Inferior parietal cortex (tissue), 1 donor: ENCODE results near the gene KRTAP5-10.
"Not testable (repeated sequence)": the region's sequence is repeated elsewhere in the genome, so short reads cannot be mapped to it uniquely, and the experiment has no call there.

Experiments used
- DNase-seq: peaks from one replicate; pipeline ENCODE4 v3.0.0-alpha.2; 2016; ENCODE audit errors: extremely low spot score

KRTAP5-10 gene

DNA sequence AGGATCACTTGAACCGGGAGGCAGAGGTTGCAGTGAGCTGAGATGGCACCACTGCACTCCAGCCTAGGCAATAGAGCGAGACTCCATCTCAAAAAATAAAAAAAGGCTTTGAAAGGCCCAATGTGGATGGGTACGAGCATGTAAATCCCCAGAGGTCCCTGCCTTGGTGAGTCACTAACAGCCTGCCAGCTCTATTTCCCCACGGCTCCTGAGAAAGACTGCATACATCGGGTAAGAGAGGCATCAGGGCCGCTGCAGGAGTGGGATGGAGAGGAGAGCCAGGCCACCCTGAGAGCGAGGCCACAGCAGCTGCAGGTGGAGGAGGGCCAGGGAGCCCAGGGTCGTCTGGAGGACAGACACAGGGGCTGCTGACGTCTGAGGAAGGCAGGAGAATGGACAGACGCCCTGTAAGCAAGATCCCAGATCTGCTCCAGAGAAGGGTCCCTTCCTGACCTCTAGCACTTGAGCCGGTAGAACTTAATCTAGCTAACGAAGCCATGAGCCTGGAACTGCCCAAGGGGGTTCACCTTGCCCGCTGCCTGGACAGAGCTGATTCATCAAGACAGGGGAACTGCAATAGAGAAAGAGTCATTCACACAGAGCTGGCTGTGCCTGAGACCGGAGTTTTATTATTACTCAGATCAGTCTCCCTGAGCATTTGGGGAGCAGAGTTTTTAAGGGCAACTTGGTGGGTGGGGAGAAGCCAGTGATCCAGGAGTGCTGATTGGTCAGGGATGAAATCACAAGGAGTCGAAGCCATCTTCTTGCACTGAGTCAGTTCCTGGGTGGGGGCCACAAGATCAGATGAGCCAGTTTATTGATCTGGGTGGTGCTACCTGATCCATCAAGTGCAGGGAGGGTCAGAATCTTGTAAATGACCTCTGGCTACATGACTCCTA lies 22.2 kb upstream of the KRTAP5-10 start:
- DNase-seq = no peak

DNA sequence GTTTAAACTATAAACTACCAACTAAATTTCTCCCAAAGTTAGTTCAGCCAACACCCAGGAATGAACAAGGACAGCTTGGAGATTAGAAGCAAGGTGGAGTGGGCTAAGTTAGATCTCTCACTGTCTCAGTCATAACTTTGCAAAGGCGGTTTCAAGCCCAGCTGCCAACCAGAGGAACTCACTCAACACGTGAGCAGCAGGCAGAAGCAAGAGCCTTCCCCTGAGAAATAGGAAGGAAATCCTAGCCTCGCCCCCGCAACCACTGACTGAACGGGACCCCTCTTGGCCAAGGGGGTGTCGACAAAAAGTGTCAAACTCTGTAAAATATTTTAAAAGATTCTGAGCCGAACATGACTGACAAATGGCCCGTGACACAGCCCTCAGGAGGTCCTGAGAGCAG lies 21.5 kb upstream of the KRTAP5-10 start:
- no peak for DNase-seq

DNA sequence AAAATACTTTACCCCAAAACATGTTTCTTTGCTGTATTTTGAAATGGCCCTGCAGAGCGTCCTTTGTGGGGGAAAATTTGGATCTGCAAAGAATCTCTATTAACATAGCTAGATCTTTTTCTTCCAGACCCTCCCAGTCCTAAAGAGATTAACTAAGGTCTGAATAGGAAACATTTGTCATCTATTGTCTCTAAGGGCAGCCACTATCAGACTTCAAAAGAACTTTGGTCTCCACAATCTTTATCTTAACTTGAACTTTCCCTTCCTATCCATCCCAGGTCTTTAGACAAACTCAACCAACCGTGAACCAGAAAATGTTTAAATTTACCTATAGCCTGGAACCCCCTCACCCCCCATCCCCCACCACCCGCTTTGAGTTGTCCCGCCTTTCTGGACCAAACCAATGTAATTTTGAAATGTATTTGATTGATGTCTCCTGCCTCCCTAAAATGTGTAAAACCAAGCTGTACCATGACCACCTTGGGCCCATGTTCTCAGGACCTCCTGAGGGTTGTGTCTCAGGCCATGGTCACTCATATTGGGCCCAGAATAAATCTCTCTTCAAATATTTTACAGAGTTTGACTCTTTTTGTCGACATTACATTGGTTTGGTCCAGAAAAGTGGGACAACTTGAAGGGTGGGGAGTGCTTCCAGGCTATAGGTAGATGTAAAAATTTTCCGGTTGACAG lies 20.7 kb upstream of the KRTAP5-10 start:
- DNase-seq = no peak

DNA sequence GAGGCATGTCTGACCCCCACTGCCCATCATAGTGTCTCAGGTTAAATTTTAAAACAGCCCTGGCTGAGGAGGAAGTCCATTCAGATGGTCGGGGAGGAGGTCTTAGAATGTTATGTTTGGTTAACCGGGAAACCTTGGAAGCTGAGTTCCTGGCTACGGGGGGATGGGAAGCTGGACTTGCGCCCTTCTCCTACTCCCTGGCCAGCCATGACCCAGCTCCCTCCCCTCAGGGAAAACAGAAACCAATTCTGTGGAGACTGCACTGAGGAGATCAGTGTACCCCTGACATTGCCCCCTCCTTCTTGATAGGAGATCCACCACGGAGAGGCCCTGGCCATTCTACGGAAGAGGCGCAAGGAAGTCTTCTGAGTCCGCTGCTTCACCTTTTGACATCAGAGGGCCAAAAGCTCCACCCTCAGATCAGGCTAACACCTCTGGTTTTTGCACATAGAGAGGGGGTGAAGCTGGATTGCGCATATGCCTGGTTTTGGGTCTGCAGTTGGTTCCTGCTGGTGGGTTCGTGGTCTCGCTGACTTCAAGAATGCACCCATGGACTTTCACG lies 19.9 kb upstream of the KRTAP5-10 start:
- no peak for DNase-seq

DNA sequence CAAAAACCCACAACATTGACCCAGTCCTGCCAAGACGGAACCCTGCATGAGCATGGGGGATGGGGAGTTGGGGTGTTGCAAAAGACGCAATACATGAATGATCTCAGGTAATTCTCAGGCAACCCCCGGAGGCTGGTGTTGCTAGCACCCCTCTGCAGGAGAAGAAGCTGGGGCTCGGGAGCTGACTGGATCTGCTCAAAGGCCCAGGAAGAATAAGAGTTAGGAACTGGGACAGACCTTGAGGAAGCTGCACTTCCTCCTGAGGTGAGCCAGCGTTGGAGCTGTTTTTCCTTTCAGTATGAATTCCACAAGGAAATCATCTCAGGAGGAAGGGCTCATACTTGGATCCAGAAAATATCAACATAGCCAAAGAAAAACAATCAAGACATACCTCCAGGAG lies 17.2 kb upstream of the KRTAP5-10 start, which contains the start of gene KRTAP5-9:
TSS of gene KRTAP5-9 (plus strand) at position 301 of the 400 bp plus-strand sequence. CDS start 238 bp downstream, outside the sequence.
- DNase-seq = no peak

DNA sequence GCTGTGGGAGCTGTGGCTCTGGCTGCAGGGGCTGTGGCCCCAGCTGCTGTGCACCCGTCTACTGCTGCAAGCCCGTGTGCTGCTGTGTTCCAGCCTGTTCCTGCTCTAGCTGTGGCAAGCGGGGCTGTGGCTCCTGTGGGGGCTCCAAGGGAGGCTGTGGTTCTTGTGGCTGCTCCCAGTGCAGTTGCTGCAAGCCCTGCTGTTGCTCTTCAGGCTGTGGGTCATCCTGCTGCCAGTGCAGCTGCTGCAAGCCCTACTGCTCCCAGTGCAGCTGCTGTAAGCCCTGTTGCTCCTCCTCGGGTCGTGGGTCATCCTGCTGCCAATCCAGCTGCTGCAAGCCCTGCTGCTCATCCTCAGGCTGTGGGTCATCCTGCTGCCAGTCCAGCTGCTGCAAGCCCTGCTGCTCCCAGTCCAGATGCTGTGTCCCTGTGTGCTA lies 16.6 kb upstream of the KRTAP5-10 start:
- no peak for DNase-seq

DNA sequence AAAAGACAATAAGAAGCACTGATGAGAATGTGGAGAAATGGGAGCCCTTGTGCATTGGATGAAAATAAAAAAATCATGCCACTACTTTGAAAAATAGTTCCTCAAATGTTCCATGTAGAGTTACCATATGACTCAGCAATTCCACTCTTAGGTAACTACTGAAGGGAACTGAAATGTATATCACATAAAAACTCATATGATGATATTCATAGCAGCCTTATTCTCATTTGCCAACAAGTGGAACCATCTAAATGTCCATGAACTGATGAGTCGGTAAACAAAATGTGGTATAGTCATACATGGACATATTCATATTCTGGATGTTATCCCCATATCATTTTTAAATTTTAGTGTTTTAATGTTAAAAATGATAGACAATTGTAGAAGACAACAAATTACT lies 13.7 kb upstream of the KRTAP5-10 start:
- no peak for DNase-seq

DNA sequence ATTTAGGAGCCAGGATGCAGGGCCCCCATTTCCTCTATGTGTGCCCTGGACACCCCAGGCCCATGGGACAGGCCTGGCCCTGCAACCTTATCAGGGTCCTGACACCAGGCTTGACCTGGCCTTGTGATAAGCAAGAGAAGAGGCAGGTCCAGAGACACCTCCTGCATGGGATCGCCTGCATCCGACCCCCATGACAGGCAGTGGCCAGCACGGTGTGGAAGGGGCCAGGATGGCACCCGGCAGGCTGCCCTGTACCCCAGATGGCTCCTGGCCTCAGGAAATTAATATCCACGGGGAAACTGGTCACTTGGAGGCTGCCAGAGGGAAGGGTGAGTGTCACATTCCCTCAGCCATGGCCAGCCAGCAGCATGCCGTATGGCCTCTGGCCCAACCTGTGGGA lies 10.4 kb upstream of the KRTAP5-10 start:
- no peak for DNase-seq

DNA sequence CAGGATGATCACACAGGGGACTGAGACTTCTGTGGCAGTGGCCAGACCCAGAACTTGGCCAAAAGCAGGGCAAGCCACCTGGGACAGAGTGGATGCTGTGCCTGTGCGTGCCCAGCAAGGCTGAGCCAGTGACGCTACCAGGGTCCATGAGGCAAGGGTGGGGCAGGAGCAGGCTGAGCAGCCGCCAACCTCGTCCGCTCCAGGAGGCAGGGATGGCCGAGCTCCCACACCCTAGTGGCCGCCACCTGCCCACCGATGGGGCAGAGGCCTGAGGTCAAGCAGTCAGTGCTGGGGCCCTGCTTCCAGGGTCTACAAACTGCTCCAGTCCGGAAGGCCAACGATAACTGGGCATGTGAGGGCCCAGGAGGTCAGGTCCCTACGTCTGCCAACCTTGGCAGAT lies 9.9 kb upstream of the KRTAP5-10 start:
- no peak for DNase-seq

DNA sequence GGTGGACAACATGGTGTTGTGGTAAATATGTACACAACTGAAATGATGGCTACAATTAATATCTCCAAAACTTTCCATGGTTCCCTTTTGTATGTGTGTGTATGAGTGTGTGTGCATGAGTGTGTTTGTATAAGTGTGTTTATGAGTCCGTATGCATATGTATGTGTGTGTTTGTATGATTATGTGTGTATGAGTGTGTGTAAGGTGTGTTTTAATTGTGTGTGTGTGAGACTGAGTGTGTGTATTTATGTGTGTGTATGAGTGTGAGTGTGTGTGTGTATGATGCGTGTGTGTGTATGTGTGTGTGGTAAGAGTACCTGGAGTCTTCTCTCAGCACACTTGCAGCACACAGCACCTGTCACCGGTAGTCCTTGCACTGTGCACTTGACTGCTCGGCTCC lies 9.3 kb upstream of the KRTAP5-10 start:
- DNase-seq = no peak

DNA sequence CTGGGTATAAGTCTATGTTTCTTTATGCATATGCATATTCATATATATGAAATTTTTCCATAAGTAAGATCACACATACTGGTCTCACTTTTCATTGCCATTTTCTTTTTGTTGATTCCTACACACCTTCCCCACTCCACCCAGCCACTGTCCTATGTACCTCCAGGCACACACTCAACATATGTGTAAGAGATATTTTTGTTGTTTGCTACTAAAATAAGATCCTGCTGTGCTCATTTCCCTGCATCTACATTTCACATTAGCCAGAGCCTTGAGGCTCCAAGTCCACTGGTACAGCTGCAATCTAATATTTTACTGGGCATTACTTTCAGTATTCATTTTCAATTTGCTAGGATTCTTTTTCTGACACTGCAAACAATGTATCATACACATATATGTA lies 8.1 kb upstream of the KRTAP5-10 start:
- DNase-seq = no peak

DNA sequence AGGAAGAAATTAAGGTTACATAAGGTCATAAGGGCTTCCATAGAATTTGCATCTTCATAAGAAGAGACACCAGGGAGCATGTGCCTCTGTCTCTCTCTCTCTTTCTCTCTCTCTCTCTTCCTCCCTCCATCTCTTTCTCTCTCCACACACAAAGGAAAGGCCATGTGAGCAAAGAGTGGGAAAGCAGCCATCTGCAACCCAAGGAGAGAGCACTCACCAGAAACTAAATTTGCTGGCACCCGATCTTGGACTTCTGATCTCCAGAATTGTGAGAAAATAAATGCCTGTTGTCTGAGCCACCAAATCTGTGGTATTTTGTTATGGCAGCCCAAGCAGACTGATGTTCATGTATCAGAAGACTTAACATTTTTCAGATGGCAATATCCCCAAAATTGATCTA lies 6.4 kb upstream of the KRTAP5-10 start:
- peak; percentile 5 for DNase-seq

DNA sequence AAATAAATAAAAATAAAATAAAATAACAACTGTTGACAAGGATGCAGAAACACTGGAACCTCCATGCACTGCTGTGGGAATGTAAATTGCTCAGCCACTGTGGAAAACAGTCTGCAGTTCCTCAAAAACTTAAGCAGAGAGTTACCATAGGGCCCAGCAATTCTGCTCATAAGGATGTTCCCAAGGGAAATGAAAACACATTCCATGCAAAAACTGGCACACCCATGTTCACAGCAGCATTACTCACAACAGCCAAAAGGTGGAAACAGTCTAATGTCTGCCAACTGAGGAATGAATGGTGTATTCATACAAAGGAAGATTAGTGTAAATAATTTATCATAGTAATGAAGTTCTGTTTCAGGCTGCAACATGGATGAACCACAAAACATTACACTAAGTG lies 3.2 kb upstream of the KRTAP5-10 start:
- DNase-seq = no peak

DNA sequence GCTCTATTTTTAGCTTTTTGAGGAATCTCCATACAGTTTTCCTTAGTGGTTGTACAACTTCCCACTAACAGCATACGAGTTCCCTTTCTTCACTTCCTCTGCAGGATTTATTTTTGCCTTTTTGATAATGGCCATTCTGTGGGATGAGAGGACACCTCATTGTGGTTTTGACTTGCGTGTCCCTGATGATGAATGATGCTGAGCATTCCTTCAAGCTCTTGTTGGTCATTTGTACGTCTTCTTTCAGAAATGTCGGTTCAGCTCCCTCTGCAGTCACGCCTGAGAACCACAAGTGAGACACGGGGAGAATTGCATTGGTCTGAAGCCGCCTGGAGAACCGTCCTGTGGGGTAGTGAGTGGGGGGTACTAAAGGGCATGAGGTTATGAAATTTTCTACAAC lies 2.0 kb upstream of the KRTAP5-10 start:
- DNase-seq = peak; percentile 27

DNA sequence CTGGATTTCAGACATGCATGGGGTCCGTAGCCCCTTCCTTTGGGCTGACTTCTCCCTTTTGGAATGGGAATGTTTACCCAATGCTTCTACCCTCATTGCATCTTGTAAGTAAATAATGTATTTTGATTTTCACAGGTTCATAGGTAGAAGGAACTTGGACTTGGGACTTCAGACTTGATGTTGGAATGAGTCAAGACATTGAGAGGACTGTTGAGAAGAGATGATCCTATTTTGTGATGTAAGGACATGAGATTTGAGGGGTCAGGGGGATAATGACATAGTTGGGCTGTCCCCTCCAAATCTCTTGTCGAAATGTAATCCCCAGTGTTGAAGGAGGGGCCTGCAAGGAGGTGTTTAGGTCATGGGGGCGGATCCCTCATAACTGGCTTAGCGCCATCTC lies 933 bp upstream of the KRTAP5-10 start:
- DNase-seq = no peak

DNA sequence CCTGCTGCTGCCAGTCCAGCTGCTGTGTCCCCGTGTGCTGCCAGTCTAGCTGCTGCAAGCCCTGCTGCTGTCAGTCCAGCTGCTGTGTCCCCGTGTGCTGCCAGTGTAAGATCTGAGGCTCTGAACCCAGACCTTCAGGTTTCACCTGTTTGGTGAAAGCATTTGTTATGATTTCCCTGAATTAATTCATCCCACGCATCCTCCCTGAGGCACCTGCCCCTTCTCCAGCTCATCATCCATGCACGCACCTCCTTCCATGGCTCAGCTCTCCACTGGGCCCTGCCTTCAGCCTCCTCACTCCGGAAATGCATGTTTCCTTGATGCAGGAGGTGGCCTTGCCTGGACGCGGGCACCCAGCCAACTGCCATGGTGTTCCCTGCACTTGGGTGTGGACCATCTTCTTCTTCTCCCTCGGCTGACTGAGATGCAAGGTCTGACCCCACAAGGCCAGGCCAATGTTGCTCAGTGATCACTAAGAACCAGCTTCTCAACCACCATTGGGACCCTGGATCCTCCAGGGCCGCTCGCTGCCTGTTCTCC lies 788 bp downstream of the KRTAP5-10 start:
- no peak for DNase-seq

DNA sequence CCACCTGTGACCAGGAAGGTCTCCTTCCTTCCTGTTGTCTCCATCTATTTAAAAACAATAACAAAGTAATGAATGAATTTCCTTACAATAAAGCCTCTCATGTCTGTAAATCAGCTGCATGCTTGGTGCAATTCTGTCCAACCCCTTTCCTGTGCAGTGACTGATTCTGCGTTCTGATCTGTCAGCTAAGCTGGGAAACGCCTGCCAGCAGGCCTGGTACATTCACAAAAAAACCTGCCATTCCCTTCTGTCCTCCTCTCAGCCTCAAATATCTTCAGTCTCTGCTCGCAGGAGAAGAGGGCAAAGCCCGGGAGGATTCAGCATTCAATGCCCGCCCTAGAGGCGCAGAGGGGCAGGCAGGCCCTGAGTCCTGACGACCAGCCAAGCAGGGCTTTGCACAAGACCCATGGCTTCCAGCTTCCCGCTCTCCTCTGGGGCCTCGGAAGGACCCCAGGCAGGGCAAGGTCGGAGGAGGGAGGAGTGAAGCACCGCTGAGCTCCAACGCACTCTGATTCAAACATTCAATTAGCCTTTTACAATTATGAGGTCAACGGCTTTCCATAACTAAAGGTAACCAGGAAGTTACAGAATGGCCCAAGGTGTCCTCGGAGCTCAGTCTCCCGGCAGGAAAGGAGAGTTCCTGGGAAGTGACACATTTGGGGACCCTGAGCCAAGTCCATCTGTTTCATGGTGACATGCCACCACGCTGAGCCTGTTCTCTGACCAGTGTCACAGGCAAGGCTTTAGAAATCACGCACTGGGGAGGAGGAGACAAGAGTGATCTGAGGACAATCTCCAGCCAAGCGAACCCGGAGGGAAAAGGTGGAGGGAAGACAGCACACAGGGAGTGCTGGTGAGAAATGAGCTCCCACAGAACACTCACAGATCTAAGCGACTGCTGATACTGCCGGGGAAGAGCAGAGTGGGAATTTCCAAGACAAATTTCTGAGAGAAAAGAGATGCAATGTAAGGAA lies 1.6 kb downstream of the KRTAP5-10 start:
- DNase-seq = not testable (repeated sequence)

DNA sequence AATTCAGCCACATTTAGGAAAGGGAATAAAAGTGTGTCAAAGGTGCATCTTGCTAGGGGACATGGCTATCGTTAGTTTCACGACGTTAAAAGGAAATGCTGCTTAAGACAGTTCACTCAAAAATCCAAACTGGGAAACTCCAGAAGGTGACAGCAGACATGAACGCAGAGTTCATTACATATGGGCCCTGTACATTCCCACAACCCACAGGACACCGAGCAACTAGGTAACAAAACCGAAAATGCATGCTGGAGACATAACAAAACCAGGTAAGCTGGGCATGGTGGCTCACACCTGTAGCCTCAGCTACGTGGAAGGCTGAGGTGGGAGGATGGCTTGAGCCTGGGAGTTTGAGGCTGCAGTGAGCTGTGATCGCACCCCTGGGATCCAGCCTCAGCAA lies 2.3 kb downstream of the KRTAP5-10 start:
- DNase-seq = not testable (repeated sequence)

DNA sequence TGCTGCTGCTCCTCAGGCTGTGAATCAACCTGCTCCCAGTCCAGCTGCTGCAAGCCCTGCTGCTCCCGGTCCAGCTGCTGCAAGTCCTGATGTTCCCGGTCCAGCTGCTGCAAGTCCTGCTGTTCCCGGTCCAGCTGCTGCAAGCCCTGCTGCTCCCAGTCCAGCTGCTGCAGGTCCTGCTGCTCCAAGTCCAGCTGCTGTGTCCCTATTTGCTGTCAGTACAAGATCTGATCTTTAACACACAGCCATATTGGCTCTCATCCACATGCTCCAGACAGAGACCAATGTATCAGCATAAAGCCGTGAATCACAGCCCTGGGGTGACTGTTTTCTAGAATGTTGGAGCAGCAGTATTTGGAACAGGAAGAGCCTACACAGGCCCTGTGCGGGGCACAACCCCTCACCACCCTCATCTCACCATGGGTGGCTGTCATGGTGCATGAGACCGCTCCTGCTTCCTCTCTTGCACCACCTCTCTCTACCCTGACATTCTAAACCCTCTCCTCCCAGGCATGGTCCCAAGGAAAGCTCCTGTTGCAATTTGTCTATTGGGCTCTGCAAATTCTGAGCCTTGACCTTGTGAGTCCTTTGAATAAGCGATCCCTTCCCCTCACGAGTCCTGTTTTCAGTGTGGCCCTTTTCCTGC lies 3.5 kb downstream of the KRTAP5-10 start:
- DNase-seq = no peak

DNA sequence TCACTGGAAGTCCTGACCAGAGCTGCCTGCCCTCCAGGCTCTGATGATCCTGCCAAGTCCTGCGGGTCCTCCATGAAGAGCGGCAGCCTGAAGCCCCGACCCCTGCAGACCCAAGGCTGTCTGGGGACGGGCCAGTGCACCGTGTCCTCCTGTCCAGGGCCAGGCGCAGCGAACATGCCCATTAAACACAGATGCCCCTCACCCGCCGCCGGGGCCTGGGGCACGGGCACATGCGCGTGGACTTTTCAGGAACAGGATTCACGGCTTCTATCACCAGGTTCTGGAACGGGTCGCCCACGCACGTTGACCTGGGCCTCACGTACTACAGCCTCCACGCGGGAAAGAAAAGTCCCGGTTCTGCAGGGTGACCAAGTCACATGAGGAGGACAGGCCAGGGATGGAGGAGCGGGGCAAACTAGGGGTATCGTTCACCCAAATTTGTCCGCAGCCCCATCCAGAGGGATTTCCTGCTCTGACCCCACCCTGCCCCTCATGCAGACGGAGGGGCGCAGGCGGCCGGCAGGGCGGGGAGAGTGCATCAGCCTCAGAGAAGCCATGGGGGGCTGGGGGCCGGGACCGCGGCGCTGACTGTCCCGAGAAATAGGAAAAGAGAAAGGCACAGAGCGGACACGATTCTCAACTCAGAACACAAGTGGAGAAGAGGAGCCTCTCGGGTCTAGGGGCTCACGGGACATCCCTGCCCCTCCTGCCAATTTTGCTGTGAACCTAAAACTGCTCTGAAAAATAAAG lies 5.9 kb downstream of the KRTAP5-10 start:
- DNase-seq = not testable (repeated sequence)
